K562 (cell line): ENCODE measurements around the gene MICAL2. TPM values are rescaled to one million over a fixed set of nuclear protein-coding genes. Genes with fewer than 3 reads are reported as not detected.

Source experiments
- ARID1B ChIP-seq: fragments of 450-650 bp; IDR thresholded peaks from 2 replicates; pipeline ENCODE4 v1.6.1; 2016; ENCODE audit warnings: antibody characterized with exemption, mild to moderate bottlenecking, inconsistent platforms
- ARNT ChIP-seq, 2 experiments: fragments of 450-650 bp; IDR thresholded peaks; 2 replicates each; pipeline ENCODE4 v1.6.1; 2016; ENCODE audit warnings: mild to moderate bottlenecking in 1 of 2
- BDP1 ChIP-seq: IDR thresholded peaks from 3 replicates; pipeline ENCODE4 v1.6.1; 2011; ENCODE audit not compliant: insufficient read length, insufficient read depth
- BRD9 ChIP-seq: fragments of 450-650 bp; IDR thresholded peaks from 2 replicates; pipeline ENCODE4 v1.6.1; 2018; ENCODE audit warnings: low read depth; ENCODE audit not compliant: partially characterized antibody
- ERF ChIP-seq: fragments of 450-650 bp; formaldehyde crosslinking; IDR thresholded peaks from 2 replicates; pipeline ENCODE4 v1.4.0; 2020; ENCODE audit warnings: mild to moderate bottlenecking, mixed read lengths
- FOXP1 ChIP-seq: sonication (generic); formaldehyde crosslinking; IDR thresholded peaks from 2 replicates; pipeline ENCODE4 v1.8.0; 2022; ENCODE audit warnings: mild to moderate bottlenecking, missing genetic modification reagents
- JUND ChIP-seq, 2 experiments: IDR thresholded peaks; 2 replicates in 1 of 2; 3 replicates in 1 of 2; pipeline ENCODE4 v1.6.1; 2011; ENCODE audit warnings: borderline replicate concordance in 2 of 2, low read depth in 2 of 2, low read length in 2 of 2, improper control_type of control experiment in 1 of 2, missing biosample characterization in 1 of 2, missing genetic modification characterization in 1 of 2, missing genetic modification reagents in 1 of 2
- KLF13 ChIP-seq: fragments of 450-650 bp; IDR thresholded peaks from 2 replicates; pipeline ENCODE4 v1.6.1; 2016; ENCODE audit warnings: missing genetic modification characterization, low read depth, mild to moderate bottlenecking, missing compliant biosample characterization, moderate library complexity, borderline replicate concordance
- LCOR ChIP-seq: sonication (generic); formaldehyde crosslinking; IDR thresholded peaks from 2 replicates; pipeline ENCODE4 v1.8.0; 2022; ENCODE audit warnings: mild to moderate bottlenecking, missing genetic modification reagents
- MYBL2 ChIP-seq, 2 experiments: fragments of 450-650 bp in 1 of 2; sonication (generic) in 1 of 2; formaldehyde crosslinking in 1 of 2; IDR thresholded peaks; 2 replicates each; pipeline versions ENCODE4 v1.6.1 to v1.8.1; 2017 to 2022; ENCODE audit warnings: borderline replicate concordance in 1 of 2, inconsistent platforms in 1 of 2, low read depth in 1 of 2, mild to moderate bottlenecking in 1 of 2, missing genetic modification reagents in 1 of 2, moderate library complexity in 1 of 2
- NR4A1 ChIP-seq, 2 experiments: fragments of 250-450 bp in 1 of 2; fragments of 450-650 bp in 1 of 2; sonication (Bioruptor Pico) in 1 of 2; IDR thresholded peaks; 2 replicates each; pipeline versions ENCODE4 v1.4.0 to v1.6.1; 2016 to 2020; ENCODE audit warnings: mild to moderate bottlenecking in 2 of 2, missing compliant biosample characterization in 1 of 2, missing genetic modification characterization in 1 of 2, moderate library complexity in 1 of 2
- NRF1 ChIP-seq, 2 experiments: fragments of 450-650 bp; IDR thresholded peaks in 1 of 2; conservative IDR thresholded peaks in 1 of 2; 2 replicates each; pipeline ENCODE4 v1.6.1; 2014; ENCODE audit warnings: mild to moderate bottlenecking in 2 of 2
- RREB1 ChIP-seq: fragments of 250-450 bp; sonication (Bioruptor Pico); IDR thresholded peaks from 2 replicates; pipeline ENCODE4 v1.4.0; 2020
- SREBF1 ChIP-seq: fragments of 150-350 bp; IDR thresholded peaks from 2 replicates; pipeline ENCODE4 v1.6.1; 2014; ENCODE audit warnings: antibody characterized with exemption, low read depth, low read length, borderline replicate concordance
- ZC3H8 ChIP-seq: fragments of 450-650 bp; IDR thresholded peaks from 2 replicates; pipeline ENCODE4 v1.6.1; 2017
- ZNF280A ChIP-seq: fragments of 450-650 bp; IDR thresholded peaks from 2 replicates; pipeline ENCODE4 v1.6.1; 2018; ENCODE audit warnings: mild to moderate bottlenecking, low read depth; ENCODE audit not compliant: partially characterized antibody
- ZNF384 ChIP-seq: IDR thresholded peaks from 2 replicates; pipeline ENCODE4 v1.6.1; 2012; ENCODE audit warnings: low read depth, low read length, improper control_type of control experiment
- ZNF655 ChIP-seq: fragments of 250-450 bp; sonication (Bioruptor Pico); IDR thresholded peaks from 2 replicates; pipeline ENCODE4 v1.5.0; 2021
- polyA plus RNA-seq, 8 experiments: library from polyadenylated mRNA; depleted of rRNA in 4 of 8; stranded (reverse) in 5 of 8; unstranded in 3 of 8; fragments of >200 nt; fragmentation: Nextera tagmentation in 2 of 8; fragmentation: Illumina TruSeq in 1 of 8; extraction: Ambion mirVana in 2 of 8; extraction: Trizol in 1 of 8; gene quantifications; 2 replicates each; pipeline versions ENCODE4 v1.2.1 to v1.2.3, GENCODE V29; 2011 to 2014; ENCODE audit warnings: inconsistent platforms in 1 of 8, missing spikeins in 1 of 8
- total RNA-seq, 7 experiments: library from RNA; depleted of rRNA in 6 of 7; stranded (reverse); fragments of >200 nt in 6 of 7; fragmentation: Illumina TruSeq in 2 of 7; extraction: Trizol in 2 of 7; gene quantifications; 2 replicates each; pipeline versions ENCODE4 v1.2.1 to v1.2.3, GENCODE V29; 2011 to 2021; ENCODE audit warnings: low replicate concordance in 1 of 7

MICAL2 gene
- total and polyA plus RNA-seq, 9 of the 15 experiments (the other 6 are each of a cell fraction or from before 2014, with no cell fraction given) = 4.7 to 64.2 (median 33.6) TPM

GRCh38 chr11:12174477-12175143 is 64.2 kb downstream of the MICAL2 start (continued):
- TF ChIP-seq RREB1 (CRISPR knock-in tag) = no peak
- TF ChIP-seq MYBL2 (IDR thresholded peaks at IDR 0.05; ENCODE audit: low read depth) = no peak
- no peak for TF ChIP-seq MYBL2 (CRISPR knock-in tag; IDR thresholded peaks at IDR 0.05; ENCODE audit: borderline replicate concordance)
- TF ChIP-seq LCOR (CRISPR knock-in tag) = no peak
- TF ChIP-seq NRF1 (conservative IDR thresholded peaks at IDR 0.05 in 1 of 2, IDR thresholded peaks at IDR 0.05 in 1 of 2) = no peak
- TF ChIP-seq ZNF384 = peak; percentile 65
- no peak for TF ChIP-seq BRD9
- no peak for TF ChIP-seq ZNF655 (CRISPR knock-in tag)
- TF ChIP-seq ARNT (IDR thresholded peaks at IDR 0.05) = no peak
- TF ChIP-seq ZNF280A = no peak
- no peak for TF ChIP-seq NR4A1 (CRISPR knock-in tag; IDR thresholded peaks at IDR 0.05)
- TF ChIP-seq NR4A1 (tag; IDR thresholded peaks at IDR 0.05) = peak; percentile 44; the same call in 1 of the 2 replicates
- TF ChIP-seq KLF13 = no peak
- no peak for TF ChIP-seq ERF (CRISPR knock-in tag)
- TF ChIP-seq JUND (IDR thresholded peaks at IDR 0.05; ENCODE audit: borderline replicate concordance, low read depth, low read length) = peak; percentile 81; the same call in 1 of the 2 replicates
- TF ChIP-seq JUND (tag; IDR thresholded peaks at IDR 0.05; ENCODE audit: borderline replicate concordance, low read depth, low read length) = peak; percentile 88; the same call in 2 of the 3 replicates
- TF ChIP-seq ZC3H8 = no peak
- TF ChIP-seq BDP1 = no peak
- TF ChIP-seq FOXP1 (CRISPR knock-in tag) = no peak
- peak; percentile 54; the same call in 1 of the 2 replicates for TF ChIP-seq ARID1B
- no peak for TF ChIP-seq SREBF1
